SHP77 (cell line): ENCODE results near the gene SARNP.

Experiments used
- DNase-seq, 2 experiments: peaks; one replicate each; lab custom pipeline; 2025; lab: John Stamatoyannopoulos, UW

SARNP gene

GRCh38 chr12:55707841-55708694, 109.5 kb downstream of the SARNP start, which contains the start of gene ITGA7:
TSS of gene ITGA7 (minus strand) at chr12:55707904. CDS start at chr12:55707682, 222 bp downstream.
- peak; percentile 25 to 62 for DNase-seq
